ENCODE results near the gene G6PC1. TPM values are rescaled to one million over a fixed set of nuclear protein-coding genes. Genes with fewer than 3 reads are reported as not detected.
"Not testable (repeated sequence)": the region's sequence is repeated elsewhere in the genome, so short reads cannot be mapped to it uniquely, and the experiment has no call there.

G6PC1 gene
- total RNA-seq, 1 donor from 2014 or later: not detected

DNA sequence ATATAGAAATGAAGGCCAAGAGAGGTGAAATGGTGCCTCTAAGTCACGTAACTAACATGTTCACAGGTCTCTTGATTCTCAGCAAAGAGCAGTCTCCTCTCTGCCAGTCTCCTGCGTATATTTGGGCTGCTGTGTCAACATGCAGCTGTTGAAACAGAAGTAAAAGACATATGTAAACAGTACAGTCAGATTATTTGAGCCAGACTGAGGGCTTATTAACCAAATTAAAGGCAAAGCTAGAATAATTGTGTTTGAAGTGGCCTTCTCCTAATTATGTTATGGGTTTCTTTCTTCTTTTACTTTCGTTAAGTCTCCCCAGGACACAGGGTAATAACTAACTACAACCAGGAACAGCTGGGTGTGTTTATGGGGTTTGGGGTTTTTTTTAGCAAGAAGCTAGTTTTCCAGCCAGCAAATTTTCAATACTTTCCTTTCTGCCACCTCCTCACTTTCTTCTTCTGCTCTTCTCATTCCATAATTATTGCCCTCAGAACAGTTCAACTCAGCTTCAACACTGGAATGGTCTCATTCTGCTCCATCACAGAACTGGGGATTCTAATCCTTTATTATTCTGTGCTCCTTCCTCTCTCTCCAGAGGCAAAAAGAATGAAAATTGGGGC lies 18.4 kb downstream of the G6PC1 start:
- Mint-ChIP-seq H3K4me1 (no peaks in the 10 kb centered on the region), H3K27me3 (ENCODE audit: low read depth) (peaks cover 20% of the 10 kb centered on the region), H3K9me3 (no peaks in the 10 kb centered on the region), H3K4me3 (no peak overlapping the region), H3K27ac (ENCODE audit: unreplicated experiment) (no peak overlapping the region), H3K36me3 (ENCODE audit: low read depth) (no peaks in the 10 kb centered on the region)
- TF ChIP-seq, protein P1, sequence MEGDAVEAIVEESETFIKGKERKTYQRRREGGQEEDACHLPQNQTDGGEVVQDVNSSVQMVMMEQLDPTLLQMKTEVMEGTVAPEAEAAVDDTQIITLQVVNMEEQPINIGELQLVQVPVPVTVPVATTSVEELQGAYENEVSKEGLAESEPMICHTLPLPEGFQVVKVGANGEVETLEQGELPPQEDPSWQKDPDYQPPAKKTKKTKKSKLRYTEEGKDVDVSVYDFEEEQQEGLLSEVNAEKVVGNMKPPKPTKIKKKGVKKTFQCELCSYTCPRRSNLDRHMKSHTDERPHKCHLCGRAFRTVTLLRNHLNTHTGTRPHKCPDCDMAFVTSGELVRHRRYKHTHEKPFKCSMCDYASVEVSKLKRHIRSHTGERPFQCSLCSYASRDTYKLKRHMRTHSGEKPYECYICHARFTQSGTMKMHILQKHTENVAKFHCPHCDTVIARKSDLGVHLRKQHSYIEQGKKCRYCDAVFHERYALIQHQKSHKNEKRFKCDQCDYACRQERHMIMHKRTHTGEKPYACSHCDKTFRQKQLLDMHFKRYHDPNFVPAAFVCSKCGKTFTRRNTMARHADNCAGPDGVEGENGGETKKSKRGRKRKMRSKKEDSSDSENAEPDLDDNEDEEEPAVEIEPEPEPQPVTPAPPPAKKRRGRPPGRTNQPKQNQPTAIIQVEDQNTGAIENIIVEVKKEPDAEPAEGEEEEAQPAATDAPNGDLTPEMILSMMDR (conservative IDR thresholded peaks at IDR 0.05): no peak
- no peak for DNase-seq (ENCODE audit: low read depth, low spot score)

DNA sequence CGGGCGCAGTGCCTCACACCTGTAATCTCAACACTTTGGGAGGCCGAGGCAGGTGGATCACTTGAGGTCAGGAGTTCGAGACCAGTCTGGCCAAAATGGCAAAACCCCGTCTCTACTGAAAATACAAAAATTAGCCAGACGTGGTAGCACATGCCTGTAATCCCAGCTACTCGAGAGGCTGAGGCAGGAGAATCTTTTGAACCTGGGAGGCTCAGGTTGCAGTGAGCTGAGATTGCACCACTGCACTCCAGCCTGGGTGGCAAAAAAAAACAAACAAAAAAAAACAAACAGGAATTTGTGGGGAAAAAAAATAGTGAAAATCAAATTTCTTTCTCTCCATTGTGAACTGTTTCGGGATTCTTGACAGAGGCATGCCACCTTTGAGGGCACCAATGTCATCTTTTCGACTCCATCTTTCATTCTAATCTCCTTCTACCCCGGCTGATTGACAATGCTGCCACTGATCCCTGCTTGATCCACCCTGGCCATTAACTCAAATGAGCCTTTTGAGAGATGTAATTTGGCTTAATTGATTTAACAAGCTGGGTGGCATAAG lies 19.0 kb downstream of the G6PC1 start:
- H3K27me3 Mint-ChIP-seq (ENCODE audit: low read depth): peaks cover 20% of the 10 kb centered on the region
- H3K9me3 Mint-ChIP-seq; H3K4me1 Mint-ChIP-seq; H3K36me3 Mint-ChIP-seq (ENCODE audit: low read depth); DNase-seq (ENCODE audit: low read depth, low spot score); H3K27ac Mint-ChIP-seq (ENCODE audit: unreplicated experiment); H3K4me3 Mint-ChIP-seq: not testable (repeated sequence)

GRCh38 chr17:42920106-42920900 lies 19.7 kb downstream of the G6PC1 start:
- Mint-ChIP-seq H3K27ac (ENCODE audit: unreplicated experiment) (no peak overlapping the region), H3K9me3 (no peaks in the 10 kb centered on the region), H3K27me3 (ENCODE audit: low read depth) (peaks cover 20% of the 10 kb centered on the region), H3K36me3 (ENCODE audit: low read depth) (no peaks in the 10 kb centered on the region), H3K4me1 (peaks cover 4% of the 10 kb centered on the region), H3K4me3 (no peak overlapping the region)
- TF ChIP-seq, protein P1 (conservative IDR thresholded peaks at IDR 0.05): no peak
- DNase-seq (ENCODE audit: low read depth, low spot score): no peak

DNA sequence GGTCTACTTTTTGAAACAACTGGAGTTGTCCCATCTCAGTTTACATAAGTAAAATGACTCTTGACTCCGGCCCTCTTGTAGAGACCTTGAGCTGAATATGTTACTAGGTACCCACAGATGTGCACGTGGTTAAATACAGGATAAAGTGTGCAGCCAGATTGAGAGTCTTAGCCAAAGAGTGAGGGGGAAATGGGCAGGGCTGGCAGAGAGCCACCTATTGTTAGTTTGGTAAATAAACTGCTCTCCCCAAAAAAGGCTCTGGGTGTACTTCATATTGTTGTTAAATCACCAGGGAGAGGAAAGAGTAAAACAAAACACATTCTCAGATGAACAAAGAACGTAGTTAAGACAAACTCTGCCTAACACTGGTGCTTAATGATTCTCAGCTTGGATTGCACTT lies 20.3 kb downstream of the G6PC1 start:
- H3K36me3 Mint-ChIP-seq (ENCODE audit: low read depth): no peaks in the 10 kb centered on the region
- TF ChIP-seq, protein P1 (conservative IDR thresholded peaks at IDR 0.05): no peak
- H3K27me3 Mint-ChIP-seq (ENCODE audit: low read depth): peaks cover 20% of the 10 kb centered on the region
- no peak overlapping the region for H3K27ac Mint-ChIP-seq (ENCODE audit: unreplicated experiment)
- H3K4me3 Mint-ChIP-seq: no peak overlapping the region
- peaks cover 4% of the 10 kb centered on the region for H3K4me1 Mint-ChIP-seq
- H3K9me3 Mint-ChIP-seq: no peaks in the 10 kb centered on the region
- no peak for DNase-seq (ENCODE audit: low read depth, low spot score)

GRCh38 chr17:42922294-42922693 lies 21.7 kb downstream of the G6PC1 start:
- TF ChIP-seq, protein P1 (conservative IDR thresholded peaks at IDR 0.05): no peak
- Mint-ChIP-seq H3K27ac (ENCODE audit: unreplicated experiment) (no peak overlapping the region), H3K4me3 (no peak overlapping the region), H3K9me3 (no peaks in the 10 kb centered on the region), H3K4me1 (peaks cover 4% of the 10 kb centered on the region), H3K27me3 (ENCODE audit: low read depth) (peaks cover 20% of the 10 kb centered on the region), H3K36me3 (ENCODE audit: low read depth) (no peaks in the 10 kb centered on the region)
- no peak for DNase-seq (ENCODE audit: low read depth, low spot score)

- H3K27ac Mint-ChIP-seq (ENCODE audit: unreplicated experiment); H3K4me1 Mint-ChIP-seq; DNase-seq (ENCODE audit: low read depth, low spot score); H3K4me3 Mint-ChIP-seq; H3K9me3 Mint-ChIP-seq; H3K36me3 Mint-ChIP-seq (ENCODE audit: low read depth): not testable (repeated sequence)
- peaks cover 20% of the 10 kb centered on the region for H3K27me3 Mint-ChIP-seq (ENCODE audit: low read depth)
Observed at GRCh38 chr17:42923472-42923871, 22.9 kb downstream of the G6PC1 start.

Measured in neural crest cell (in vitro differentiated cells).